Immature natural killer cell (primary cell): ENCODE results near the gene CPEB1. TPM values are rescaled to one million over a fixed set of nuclear protein-coding genes. Genes with fewer than 3 reads are reported as not detected.

Experiments
- DNase-seq, 3 donors: peaks; one replicate each; pipeline ENCODE4 v3.0.0; 2022; ENCODE audit warnings: mixed read lengths in 1 of 3
- H3K27ac Mint-ChIP-seq, 6 donors: one replicate each; pipeline ENCODE4 v1.8.0; 2020; ENCODE audit warnings: mixed read lengths in 6 of 6, mild to moderate bottlenecking in 5 of 6, inconsistent platforms in 4 of 6, moderate library complexity in 3 of 6
- H3K27me3 Mint-ChIP-seq, 3 donors: one replicate each; pipeline ENCODE4 v1.8.0; 2020 to 2021; ENCODE audit warnings: low read depth in 3 of 3, mild to moderate bottlenecking in 3 of 3, mixed read lengths in 3 of 3, moderate library complexity in 3 of 3, inconsistent platforms in 1 of 3
- H3K36me3 Mint-ChIP-seq, 3 donors: one replicate each; pipeline ENCODE4 v1.8.0; 2020; ENCODE audit warnings: mixed read lengths in 3 of 3, inconsistent platforms in 2 of 3, mild to moderate bottlenecking in 2 of 3
- H3K4me1 Mint-ChIP-seq, 2 donors: one replicate each; pipeline ENCODE4 v1.8.0; 2020; ENCODE audit warnings: inconsistent platforms in 2 of 2, mild to moderate bottlenecking in 2 of 2, mixed read lengths in 2 of 2, moderate library complexity in 1 of 2
- H3K4me3 Mint-ChIP-seq, 5 donors: one replicate each; pipeline ENCODE4 v1.8.0; 2020; ENCODE audit warnings: mild to moderate bottlenecking in 5 of 5, mixed read lengths in 5 of 5, inconsistent platforms in 3 of 5, moderate library complexity in 3 of 5
- H3K9me3 Mint-ChIP-seq, 6 donors: one replicate each; pipeline ENCODE4 v1.8.0; 2020; ENCODE audit warnings: mild to moderate bottlenecking in 6 of 6, mixed read lengths in 6 of 6, inconsistent platforms in 4 of 6, moderate library complexity in 3 of 6
- polyA plus RNA-seq, 3 donors: library from polyadenylated mRNA; unstranded; fragments of 300-500 nt; fragmentation: Illumina TruSeq; gene quantifications; one replicate each; pipeline ENCODE4 v1.2.3, GENCODE V29; 2021

CPEB1 gene
- polyA plus RNA-seq, 3 donors from 2014 or later: not detected

DNA sequence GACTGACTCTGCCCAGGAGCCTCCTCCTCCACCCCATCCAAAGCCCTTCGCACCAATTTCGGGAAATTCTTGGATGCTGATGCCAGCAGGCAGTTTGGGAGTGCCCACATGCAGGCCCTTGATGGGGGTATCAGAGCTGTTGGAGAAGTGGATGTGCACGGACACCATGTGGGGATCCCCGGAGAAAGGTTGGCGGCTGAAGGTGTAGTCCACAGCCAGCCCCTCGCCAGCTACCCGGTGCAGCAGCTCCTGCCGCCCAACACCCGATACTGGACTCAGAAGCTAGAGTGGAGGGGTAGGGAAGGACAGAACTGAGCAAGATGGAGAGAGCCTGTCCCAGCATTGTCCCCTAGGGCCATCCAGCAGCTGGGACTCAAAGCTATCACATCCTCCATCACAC is 15.5 kb upstream of the CPEB1 start:
- H3K27me3 Mint-ChIP-seq: peaks cover 4 to 10% (median 4%) of the 10 kb centered on the region in 3 donors

DNA sequence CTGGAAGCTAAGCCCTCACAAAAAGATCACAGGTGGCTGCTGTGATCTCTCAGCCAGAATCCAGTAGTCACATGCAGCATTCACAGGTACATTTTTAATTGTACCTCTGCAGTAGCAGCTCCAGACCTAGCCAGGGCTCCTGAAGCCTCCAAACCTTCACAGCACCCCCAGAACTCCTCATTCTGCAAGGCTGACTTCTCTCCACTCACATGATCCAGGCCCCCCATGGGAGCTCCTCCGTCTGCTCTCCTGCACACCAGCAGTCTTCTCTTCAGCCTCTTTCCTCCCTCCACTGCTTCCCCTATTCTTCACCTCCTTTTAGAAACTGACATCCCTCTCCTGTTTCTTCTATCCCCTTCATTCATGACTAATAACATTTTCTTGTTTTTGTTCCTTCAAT is 13.2 kb upstream of the CPEB1 start:
- H3K4me3 Mint-ChIP-seq: no peak overlapping the region
- no peaks in the 10 kb centered on the region for H3K36me3 Mint-ChIP-seq
- H3K9me3 Mint-ChIP-seq: peaks cover 0 to 1% (median 0%) of the 10 kb centered on the region in 6 donors
- no peaks in the 10 kb centered on the region for H3K4me1 Mint-ChIP-seq
- peaks cover 4 to 6% (median 5%) of the 10 kb centered on the region in 3 donors for H3K27me3 Mint-ChIP-seq
- no peak for DNase-seq
- H3K27ac Mint-ChIP-seq: no peak overlapping the region

More for the DNA sequence above, 15.5 kb upstream of the CPEB1 start:
- peaks cover 0 to 1% (median 0%) of the 10 kb centered on the region in 6 donors for H3K9me3 Mint-ChIP-seq
- H3K27ac Mint-ChIP-seq: no peak overlapping the region
- DNase-seq: no peak
- H3K4me3 Mint-ChIP-seq: no peak overlapping the region
- no peaks in the 10 kb centered on the region for H3K4me1 Mint-ChIP-seq
- H3K36me3 Mint-ChIP-seq: no peaks in the 10 kb centered on the region

DNA sequence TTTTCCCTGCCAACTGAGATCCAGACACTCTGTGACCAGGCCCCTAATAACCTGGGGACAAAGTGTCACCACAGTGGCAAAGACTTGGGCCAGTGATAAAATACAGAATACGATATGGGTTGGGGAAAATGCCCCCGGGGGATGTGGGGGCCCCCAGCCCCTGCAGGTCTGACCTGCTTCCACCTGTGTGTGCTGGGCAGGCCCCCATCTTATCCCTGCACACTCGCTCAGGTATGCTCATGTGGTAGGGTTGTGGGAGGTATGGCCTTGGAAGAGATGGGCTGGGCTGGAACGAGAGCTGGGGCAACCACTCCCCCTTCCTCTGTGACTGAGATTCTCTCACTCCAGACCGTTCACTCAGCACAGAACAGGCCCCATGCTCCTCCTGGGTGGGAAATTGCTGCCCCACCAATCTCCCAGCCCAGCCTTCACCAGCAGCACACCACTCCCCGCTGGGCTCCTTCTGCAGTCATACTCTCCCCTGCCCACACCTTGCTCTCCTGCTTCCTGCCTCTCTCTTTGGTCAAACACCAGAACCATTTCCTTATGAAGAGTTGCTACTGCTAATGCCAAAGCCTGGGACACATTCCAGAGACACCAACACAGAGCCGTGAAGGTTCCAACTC is 9.6 kb upstream of the CPEB1 start:
- H3K27me3 Mint-ChIP-seq: peaks cover 6 to 12% (median 8%) of the 10 kb centered on the region in 3 donors

DNA sequence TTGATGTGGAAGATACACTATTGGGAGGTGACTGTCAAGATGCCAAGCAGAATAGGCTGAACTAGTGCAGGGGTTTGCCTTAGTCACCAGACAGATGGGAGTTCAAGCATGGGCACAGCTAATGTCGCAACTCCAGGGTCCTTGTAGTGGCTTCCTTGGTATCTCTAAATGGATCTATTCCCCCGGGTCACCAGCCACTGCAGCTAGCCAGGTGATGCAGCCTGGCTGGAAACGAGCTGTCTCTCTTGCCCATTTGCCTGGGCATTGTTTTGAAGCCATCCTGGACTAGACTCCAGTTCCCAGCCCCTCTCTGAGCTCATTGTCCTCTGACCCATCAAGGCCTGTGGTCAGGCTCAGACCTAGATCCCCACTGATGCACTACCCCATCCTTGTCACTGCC is 8.4 kb upstream of the CPEB1 start:
- Mint-ChIP-seq H3K4me1 (no peaks in the 10 kb centered on the region), H3K27me3 (peaks cover 5 to 12% (median 10%) of the 10 kb centered on the region in 3 donors), H3K4me3 (no peak overlapping the region), H3K9me3 (peaks cover 0 to 3% (median 0%) of the 10 kb centered on the region in 6 donors), H3K36me3 (no peaks in the 10 kb centered on the region), H3K27ac (no peak overlapping the region)
- DNase-seq: no peak

More for the DNA sequence above, 9.6 kb upstream of the CPEB1 start:
- Mint-ChIP-seq H3K4me1 (no peaks in the 10 kb centered on the region), H3K36me3 (no peaks in the 10 kb centered on the region), H3K4me3 (no peak overlapping the region), H3K9me3 (peaks cover 0 to 2% (median 0%) of the 10 kb centered on the region in 6 donors), H3K27ac (no peak overlapping the region)
- DNase-seq: no peak

DNA sequence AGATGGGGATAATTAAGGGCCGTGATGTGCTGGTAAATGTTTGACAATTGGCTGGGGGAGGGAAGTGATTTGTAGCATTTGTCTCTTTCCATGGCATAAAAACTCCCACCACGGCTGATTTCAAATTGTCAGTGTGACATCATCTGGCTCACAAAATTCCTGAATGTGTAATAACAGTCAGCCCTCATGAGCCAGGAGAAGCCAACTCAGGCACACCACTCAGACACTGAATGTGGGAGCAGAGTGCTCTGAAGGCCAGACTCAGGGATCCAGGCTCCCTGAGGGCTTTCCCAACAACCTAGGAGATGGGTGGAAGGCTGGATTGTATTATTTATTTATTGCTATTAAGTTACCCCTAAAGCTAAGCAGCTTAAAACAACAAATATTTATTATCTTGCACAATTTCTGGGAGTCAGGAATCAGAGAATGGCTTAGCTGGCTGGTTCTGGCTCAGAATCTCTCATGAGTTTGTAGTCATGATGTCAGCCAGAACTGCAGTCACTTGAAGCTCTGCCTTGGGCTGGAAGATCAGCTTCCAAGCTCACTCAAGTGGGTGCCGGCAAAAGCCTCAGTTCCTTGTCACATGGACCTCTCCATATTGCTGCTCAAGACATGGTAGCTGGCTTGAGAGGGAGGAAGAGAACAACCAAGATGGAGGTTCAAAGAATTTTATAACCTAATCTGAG is 6.5 kb upstream of the CPEB1 start:
- DNase-seq: no peak
- no peaks in the 10 kb centered on the region for H3K36me3 Mint-ChIP-seq
- no peak overlapping the region for H3K4me3 Mint-ChIP-seq
- H3K27ac Mint-ChIP-seq: no peak overlapping the region
- H3K27me3 Mint-ChIP-seq: peaks cover 5 to 21% (median 13%) of the 10 kb centered on the region in 3 donors
- peaks cover 0 to 1% of the 10 kb centered on the region in 2 donors for H3K4me1 Mint-ChIP-seq
- H3K9me3 Mint-ChIP-seq: peaks cover 0 to 3% (median 0%) of the 10 kb centered on the region in 6 donors

DNA sequence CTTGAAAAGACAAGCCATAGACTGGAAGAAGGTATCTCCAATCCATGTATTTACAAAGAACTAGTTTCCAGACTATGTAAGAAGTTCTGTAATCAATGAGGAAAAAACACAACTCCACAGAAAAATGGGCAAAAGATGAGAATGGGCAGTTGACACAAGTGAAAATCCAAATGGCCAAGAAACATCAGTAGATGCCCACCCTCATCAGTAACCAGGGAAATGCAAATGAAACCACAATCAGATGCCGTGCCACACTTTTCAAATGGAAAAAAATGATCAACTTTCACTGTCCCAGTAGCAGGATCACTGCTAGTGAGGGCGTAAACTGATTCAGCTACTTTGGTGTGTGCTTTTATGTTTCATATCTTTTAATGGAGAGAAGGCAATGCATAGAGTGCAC is 4.5 kb upstream of the CPEB1 start:
- Mint-ChIP-seq H3K27me3 (peaks cover 5 to 26% (median 14%) of the 10 kb centered on the region in 3 donors), H3K27ac (no peak overlapping the region), H3K9me3 (peaks cover 0 to 3% (median 0%) of the 10 kb centered on the region in 6 donors), H3K36me3 (no peaks in the 10 kb centered on the region), H3K4me3 (no peak overlapping the region), H3K4me1 (peaks cover 0 to 3% of the 10 kb centered on the region in 2 donors)
- DNase-seq: no peak

DNA sequence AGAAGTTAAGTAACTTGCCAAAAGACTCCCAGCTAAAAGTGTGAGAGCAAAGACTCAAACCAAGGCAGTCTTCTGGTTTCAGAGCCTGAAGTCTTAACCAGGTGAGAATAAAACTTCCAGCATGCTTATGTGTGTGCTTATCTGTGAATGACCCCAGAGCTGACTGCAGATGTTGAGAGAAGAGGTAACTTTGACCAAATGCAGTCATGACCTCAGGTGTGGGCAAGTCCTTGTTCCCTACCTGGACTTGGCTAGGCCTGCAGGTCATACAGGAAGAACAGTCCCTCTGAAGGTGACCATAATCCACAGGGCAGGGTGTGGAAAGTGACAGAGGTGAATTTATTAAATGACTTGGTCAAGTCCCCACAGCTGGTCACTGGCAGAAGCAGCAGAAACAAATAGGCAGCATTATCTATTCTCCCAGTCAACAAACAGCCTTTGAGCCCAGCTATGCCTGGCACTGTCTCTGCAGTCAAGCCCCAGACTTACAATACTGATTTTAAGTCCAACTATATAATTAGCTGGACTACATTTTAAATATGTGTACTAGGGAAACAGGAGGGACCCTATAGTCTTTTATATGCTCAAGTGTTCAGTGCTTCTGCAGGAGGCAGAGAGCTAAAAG is 3.0 kb upstream of the CPEB1 start:
- H3K9me3 Mint-ChIP-seq: peaks cover 0 to 3% (median 0%) of the 10 kb centered on the region in 6 donors
- no peak for DNase-seq
- no peaks in the 10 kb centered on the region for H3K36me3 Mint-ChIP-seq
- H3K27me3 Mint-ChIP-seq: peaks cover 10 to 33% (median 17%) of the 10 kb centered on the region in 3 donors
- no peak overlapping the region for H3K27ac Mint-ChIP-seq
- H3K4me1 Mint-ChIP-seq: peaks cover 0 to 6% of the 10 kb centered on the region in 2 donors
- H3K4me3 Mint-ChIP-seq: no peak overlapping the region

DNA sequence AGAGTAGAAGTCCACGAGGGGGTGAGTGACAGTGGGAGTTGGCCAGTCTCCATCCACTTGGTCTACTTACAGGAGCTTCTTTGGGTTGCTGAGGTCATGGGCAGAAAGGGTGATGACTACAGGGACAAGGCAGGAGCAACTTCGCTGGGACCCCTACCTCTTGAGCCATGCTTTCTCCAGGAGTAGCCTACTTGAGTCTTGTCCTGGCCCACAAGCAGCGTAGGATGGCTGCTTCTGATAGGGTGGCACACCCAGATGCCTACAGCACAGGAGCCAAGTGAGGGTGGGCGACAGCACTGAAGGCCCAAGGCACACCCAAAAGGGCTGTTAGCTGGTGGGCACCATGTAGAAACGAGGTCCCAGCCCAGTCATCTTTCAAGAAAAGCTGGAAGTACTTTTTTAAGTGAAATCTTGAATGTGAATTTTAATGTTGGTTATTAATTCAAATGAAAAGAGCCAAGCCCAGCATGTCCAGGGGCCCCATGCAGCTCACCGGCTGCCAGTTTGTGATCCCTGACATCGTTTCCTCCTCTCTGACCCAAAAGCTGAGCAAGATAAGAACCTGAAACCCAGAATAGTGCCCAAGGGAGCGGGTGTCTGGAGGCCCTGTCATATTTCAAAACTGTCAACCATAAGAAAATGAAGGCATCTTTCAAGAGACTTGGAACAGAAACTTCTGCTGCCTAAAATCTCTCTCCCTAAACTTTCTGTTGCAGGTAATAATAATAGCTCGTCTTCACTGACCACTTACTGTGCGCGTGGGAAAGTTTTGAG is 2.2 kb upstream of the CPEB1 start:
- peaks cover 0 to 5% (median 0%) of the 10 kb centered on the region in 6 donors for H3K9me3 Mint-ChIP-seq
- H3K4me3 Mint-ChIP-seq: peak overlapping the region in 4 of 5 donors; percentile 10 to 70 (median 40)
- peaks cover 0 to 6% of the 10 kb centered on the region in 2 donors for H3K4me1 Mint-ChIP-seq
- H3K27me3 Mint-ChIP-seq: peaks cover 10 to 35% (median 20%) of the 10 kb centered on the region in 3 donors
- no peak for DNase-seq
- H3K27ac Mint-ChIP-seq: no peak overlapping the region
- H3K36me3 Mint-ChIP-seq: no peaks in the 10 kb centered on the region

DNA sequence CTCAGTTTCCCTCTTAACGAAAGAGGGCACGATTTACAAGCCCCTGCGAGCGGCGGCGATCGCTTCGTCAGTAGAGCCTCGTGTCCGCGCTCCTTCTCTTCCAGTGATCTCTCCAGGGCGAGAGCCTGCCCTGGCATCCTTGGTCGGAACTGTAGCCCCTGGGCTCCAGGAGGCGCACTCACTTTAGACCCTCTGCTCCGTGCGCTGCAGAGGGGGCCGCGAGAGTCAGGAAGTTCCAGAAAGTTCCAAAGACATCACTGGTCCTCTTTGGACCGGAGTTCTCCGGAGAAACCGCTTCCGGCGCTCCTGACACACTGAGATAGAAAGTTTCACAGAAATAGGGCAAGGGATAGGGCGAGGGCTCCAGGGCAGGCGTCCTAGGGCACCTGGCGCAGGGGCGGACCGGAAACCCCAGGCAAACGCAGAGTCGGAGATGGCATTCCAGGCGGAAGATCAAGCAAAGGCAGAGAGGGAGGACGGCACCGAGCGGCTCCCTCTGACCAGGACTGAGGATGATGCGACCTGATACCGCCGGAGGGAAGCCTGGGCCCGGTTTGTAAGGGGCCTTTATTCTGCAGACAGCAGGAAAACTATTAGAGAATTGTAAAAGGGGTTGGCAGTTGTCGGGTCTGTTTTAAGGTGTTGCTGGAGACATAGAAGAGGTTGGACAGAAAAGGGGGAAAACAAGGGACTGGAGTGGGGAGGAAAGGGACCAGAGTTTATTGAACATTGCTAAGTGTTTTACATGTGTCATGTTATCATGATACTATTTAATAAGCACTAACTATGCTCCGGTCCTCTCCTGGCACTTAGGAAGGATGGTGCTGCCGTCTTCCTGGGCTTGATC is 1.3 kb upstream of the CPEB1 start:
- H3K36me3 Mint-ChIP-seq: no peaks in the 10 kb centered on the region
- no peak for DNase-seq
- H3K4me1 Mint-ChIP-seq: peaks cover 0 to 6% of the 10 kb centered on the region in 2 donors
- H3K27ac Mint-ChIP-seq: no peak overlapping the region
- peak overlapping the region; percentile 40 to 70 (median 51) for H3K4me3 Mint-ChIP-seq
- H3K27me3 Mint-ChIP-seq: peaks cover 9 to 35% (median 16%) of the 10 kb centered on the region in 3 donors
- peaks cover 0 to 5% (median 0%) of the 10 kb centered on the region in 6 donors for H3K9me3 Mint-ChIP-seq

DNA sequence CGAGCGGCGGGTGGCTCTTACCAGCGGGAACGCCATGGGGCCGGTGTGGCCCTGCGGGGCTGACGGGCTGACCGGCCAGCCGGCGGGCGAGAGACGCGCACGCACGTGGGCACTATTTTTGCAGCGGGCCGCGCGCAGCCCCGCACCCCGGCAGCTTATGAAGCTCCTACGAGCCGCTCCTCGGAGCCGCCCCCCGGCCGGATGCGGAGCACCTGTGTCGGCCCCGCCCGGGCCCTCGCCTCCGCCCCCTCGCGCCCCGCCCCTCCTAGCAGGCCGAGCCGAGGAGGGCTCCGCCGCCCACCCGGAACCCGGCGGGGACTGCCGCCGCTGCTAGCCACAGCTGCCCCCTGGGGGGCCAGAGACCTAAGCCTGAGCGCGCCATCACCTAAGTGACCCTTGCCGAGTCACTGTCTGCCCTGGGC is 683 bp upstream of the CPEB1 start:
- Mint-ChIP-seq H3K4me3 (peak overlapping the region; percentile 40 to 70 (median 51)), H3K9me3 (peaks cover 0 to 5% (median 0%) of the 10 kb centered on the region in 6 donors), H3K4me1 (peaks cover 0 to 6% of the 10 kb centered on the region in 2 donors), H3K27me3 (peaks cover 14 to 38% (median 16%) of the 10 kb centered on the region in 3 donors), H3K36me3 (no peaks in the 10 kb centered on the region), H3K27ac (no peak overlapping the region)
- DNase-seq: peak in 2 of 3 donors; percentile 2 to 6

DNA sequence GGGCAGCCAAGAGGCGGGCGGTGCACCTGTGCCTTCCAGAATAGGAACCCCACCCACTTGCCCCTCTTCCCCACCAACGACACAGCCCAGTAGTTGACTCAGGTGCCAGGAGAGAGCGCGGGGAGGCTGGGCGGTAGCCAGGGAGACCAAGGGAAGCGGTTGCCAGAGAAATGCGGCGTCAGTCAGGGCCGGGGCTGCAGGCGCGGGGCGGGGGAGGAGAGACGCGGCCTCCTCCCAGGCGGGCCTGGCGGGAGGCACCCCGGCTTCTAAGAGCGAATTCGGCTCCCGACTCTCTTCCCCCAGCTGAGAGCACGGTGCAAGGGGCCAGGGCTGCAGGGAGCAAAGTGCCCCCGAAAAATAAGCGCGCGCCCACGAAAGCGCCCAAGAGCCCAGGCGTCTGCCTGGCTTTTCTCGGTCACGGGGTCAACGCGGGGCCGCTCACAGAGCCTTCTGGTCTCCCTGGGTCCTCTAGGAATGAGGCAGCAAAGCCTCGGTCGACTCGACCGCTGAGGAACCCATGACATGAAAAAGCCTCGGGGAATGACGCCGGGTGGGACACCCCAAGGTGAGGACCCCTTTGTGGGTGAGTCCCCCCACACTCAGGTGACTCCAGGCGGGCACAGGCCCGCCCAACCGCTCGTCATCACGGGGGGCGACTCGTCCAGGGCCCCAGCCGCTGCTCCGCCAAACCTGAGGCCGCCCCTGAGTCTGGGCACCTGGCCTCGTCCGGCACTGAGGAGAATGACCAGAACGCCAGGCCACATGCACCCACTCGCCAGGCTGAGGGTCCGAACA is 716 bp downstream of the CPEB1 start:
- Mint-ChIP-seq H3K4me1 (peaks cover 0 to 6% of the 10 kb centered on the region in 2 donors), H3K9me3 (peaks cover 0 to 2% (median 0%) of the 10 kb centered on the region in 6 donors), H3K27ac (no peak overlapping the region), H3K36me3 (no peaks in the 10 kb centered on the region), H3K4me3 (peak overlapping the region; percentile 62 to 71 (median 69)), H3K27me3 (peaks cover 16 to 36% (median 17%) of the 10 kb centered on the region in 3 donors)
- no peak for DNase-seq
